Panc1 (cell line): ENCODE results near the gene DOK6.

Experiments
- REST ChIP-seq, 2 experiments: IDR thresholded peaks; 2 replicates each; pipeline ENCODE4 v1.6.1; 2011 to 2012; ENCODE audit warnings: low read depth in 2 of 2, control low read depth in 1 of 2, low read length in 1 of 2, mild to moderate bottlenecking in 1 of 2, moderate library complexity in 1 of 2; ENCODE audit not compliant: insufficient read depth in 1 of 2
- TF ChIP-seq, protein P1 (sequence below): fragments of 450-650 bp; IDR thresholded peaks from 2 replicates; pipeline ENCODE4 v1.5.1; 2017; ENCODE audit warnings: mild to moderate bottlenecking

DNA sequence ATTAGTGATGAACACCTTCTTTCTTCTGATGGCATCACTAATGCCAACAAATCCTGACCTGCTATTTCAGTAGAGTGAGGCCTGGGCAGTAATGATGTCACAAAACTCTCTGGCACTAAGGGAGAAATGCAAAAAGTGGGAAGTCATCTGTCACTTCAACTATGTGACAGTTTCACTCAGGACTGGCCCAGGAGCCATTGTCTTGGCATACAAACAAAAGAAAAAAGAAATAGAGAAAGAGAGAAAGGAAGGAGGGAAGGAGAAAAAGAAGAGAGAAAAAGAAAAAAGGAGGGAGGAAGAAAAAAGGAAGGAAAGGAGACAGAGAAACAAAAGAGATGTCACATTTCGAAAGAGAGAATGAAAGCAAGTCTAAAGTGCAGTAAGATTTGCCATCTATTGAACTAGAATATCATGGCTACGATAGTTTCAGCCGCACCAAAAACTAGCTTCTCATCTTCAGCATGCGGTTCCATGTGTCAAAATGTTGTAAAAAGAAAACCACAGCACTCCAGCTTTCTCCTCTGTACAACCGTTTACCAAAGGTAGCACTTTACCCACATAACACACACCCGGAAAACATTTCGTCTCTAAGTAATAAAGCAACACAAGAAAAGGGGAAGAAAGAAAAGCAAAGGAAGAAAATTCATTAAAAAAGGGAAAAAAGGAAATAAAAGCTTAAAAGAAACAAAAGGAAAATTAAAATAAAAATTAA is 496.9 kb downstream of the DOK6 start:
- TF ChIP-seq, protein P1, sequence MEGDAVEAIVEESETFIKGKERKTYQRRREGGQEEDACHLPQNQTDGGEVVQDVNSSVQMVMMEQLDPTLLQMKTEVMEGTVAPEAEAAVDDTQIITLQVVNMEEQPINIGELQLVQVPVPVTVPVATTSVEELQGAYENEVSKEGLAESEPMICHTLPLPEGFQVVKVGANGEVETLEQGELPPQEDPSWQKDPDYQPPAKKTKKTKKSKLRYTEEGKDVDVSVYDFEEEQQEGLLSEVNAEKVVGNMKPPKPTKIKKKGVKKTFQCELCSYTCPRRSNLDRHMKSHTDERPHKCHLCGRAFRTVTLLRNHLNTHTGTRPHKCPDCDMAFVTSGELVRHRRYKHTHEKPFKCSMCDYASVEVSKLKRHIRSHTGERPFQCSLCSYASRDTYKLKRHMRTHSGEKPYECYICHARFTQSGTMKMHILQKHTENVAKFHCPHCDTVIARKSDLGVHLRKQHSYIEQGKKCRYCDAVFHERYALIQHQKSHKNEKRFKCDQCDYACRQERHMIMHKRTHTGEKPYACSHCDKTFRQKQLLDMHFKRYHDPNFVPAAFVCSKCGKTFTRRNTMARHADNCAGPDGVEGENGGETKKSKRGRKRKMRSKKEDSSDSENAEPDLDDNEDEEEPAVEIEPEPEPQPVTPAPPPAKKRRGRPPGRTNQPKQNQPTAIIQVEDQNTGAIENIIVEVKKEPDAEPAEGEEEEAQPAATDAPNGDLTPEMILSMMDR, result no peak
- TF ChIP-seq REST (IDR thresholded peaks at IDR 0.05; ENCODE audit: insufficient read depth in 1 of 2, low read depth in 2 of 2, low read length in 1 of 2), result no peak
